Measurements from ENCODE around the gene NCAM1. TPM values are rescaled to one million over a fixed set of nuclear protein-coding genes. Genes with fewer than 3 reads are reported as not detected.
A peak's percentile ranks its signal among the peaks of the same experiment; 100 is the strongest.

The NCAM1 gene
- total and polyA plus RNA-seq, 8 donors: 1.7 to 45.0 (median 37.6) TPM

GRCh38 chr11:113148076-113148475 lies 186.9 kb downstream of the NCAM1 start:
- no peak overlapping the region for H3K4me3 ChIP-seq
- intact Hi-C loops (cut with DNase I): no loop called here
- H3K27me3 ChIP-seq: no peaks in the 10 kb centered on the region
- no peaks in the 10 kb centered on the region for H3K9me3 ChIP-seq
- ATAC-seq (no peak), DNase-seq (no peak)
- H3K4me1 ChIP-seq: no peaks in the 10 kb centered on the region
- no peaks in the 10 kb centered on the region for H3K36me3 ChIP-seq
- H3K27ac ChIP-seq: no peak overlapping the region
- TF ChIP-seq, protein P1, sequence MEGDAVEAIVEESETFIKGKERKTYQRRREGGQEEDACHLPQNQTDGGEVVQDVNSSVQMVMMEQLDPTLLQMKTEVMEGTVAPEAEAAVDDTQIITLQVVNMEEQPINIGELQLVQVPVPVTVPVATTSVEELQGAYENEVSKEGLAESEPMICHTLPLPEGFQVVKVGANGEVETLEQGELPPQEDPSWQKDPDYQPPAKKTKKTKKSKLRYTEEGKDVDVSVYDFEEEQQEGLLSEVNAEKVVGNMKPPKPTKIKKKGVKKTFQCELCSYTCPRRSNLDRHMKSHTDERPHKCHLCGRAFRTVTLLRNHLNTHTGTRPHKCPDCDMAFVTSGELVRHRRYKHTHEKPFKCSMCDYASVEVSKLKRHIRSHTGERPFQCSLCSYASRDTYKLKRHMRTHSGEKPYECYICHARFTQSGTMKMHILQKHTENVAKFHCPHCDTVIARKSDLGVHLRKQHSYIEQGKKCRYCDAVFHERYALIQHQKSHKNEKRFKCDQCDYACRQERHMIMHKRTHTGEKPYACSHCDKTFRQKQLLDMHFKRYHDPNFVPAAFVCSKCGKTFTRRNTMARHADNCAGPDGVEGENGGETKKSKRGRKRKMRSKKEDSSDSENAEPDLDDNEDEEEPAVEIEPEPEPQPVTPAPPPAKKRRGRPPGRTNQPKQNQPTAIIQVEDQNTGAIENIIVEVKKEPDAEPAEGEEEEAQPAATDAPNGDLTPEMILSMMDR (IDR thresholded peaks at IDR 0.05): no peak

DNA sequence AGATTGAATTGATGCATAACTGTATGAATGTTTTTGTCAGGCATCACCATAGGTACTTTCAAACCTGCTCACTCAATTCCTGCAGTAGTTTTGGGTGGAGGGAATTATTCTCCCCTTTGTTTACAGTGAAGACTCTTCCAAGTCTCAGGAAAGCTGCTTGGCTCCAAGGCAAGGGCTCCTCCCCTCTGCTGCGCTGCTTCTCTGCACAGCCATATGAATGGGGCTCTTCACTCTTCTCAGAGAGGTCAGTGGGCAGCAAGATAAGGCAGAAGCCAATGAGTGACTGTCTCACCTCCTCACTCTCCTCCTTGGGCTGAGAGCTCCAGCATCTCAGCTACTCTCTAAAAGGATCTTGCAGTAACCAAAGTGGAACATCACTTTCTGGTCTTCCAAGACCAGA lies 187.4 kb downstream of the NCAM1 start:
- no peak for DNase-seq

GRCh38 chr11:113151521-113151920 lies 190.3 kb downstream of the NCAM1 start:
- TF ChIP-seq, protein P1 (IDR thresholded peaks at IDR 0.05): no peak
- Histone ChIP-seq H3K4me3 (no peak overlapping the region), H3K4me1 (no peaks in the 10 kb centered on the region), H3K36me3 (no peaks in the 10 kb centered on the region), H3K27ac (no peak overlapping the region), H3K27me3 (no peaks in the 10 kb centered on the region), H3K9me3 (no peaks in the 10 kb centered on the region)
- intact Hi-C loops (cut with DNase I): no loop called here
- ATAC-seq (no peak), DNase-seq (no peak)

More for the DNA sequence above, 187.4 kb downstream of the NCAM1 start:
- Histone ChIP-seq H3K4me1 (no peaks in the 10 kb centered on the region), H3K4me3 (no peak overlapping the region), H3K27ac (no peak overlapping the region), H3K9me3 (no peaks in the 10 kb centered on the region), H3K27me3 (no peaks in the 10 kb centered on the region), H3K36me3 (no peaks in the 10 kb centered on the region)
- TF ChIP-seq, protein P1 (IDR thresholded peaks at IDR 0.05): no peak
- ATAC-seq: no peak
- intact Hi-C loops (cut with DNase I): no loop called here

DNA sequence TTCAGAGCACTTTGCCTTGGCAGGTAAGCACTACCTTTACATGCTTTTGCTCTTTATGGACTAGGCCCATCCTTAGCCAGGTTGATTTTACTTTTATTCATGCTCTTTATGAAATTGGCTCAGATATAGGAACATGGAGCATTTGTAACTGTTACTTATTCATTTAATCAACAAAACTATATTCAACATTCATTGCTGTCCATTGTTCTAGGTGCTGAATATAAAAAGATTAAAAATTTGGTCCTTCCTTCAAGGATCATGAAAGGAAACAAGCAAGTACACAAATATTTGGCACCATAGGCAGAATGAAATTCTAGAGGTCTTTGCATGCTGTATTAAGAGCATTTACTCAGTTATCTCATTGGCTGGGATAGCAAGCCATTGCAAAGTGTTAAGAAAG lies 191.3 kb downstream of the NCAM1 start:
- intact Hi-C loops (cut with DNase I): no loop called here

DNA sequence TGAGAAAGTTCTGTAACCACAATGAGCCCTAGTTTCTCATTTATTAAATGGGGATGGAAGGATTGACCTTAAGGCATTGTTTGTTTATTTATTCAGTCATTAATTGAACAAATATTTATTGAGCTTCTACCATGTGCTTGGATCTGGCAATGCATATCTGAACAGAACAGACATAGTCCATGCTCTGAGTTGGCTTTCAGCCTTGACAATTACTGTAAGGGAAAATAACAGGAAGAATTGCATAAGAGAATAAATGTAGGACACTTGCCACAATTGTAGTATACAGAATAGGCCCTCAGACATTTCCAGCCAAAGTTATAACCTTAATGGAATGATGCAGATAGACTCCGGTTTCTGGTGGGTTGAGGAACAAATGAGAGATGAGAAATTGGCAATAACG lies 192.6 kb downstream of the NCAM1 start:
- DNase-seq: peak in 1 of 4 donors; percentile 76
- H3K27ac ChIP-seq: no peak overlapping the region
- intact Hi-C loops (cut with DNase I): no loop called here
- H3K27me3 ChIP-seq: no peaks in the 10 kb centered on the region
- no peaks in the 10 kb centered on the region for H3K36me3 ChIP-seq
- no peak overlapping the region for H3K4me3 ChIP-seq
- TF ChIP-seq, protein P1 (IDR thresholded peaks at IDR 0.05): no peak
- H3K9me3 ChIP-seq: no peaks in the 10 kb centered on the region
- ATAC-seq: peak; percentile 23
- H3K4me1 ChIP-seq: no peaks in the 10 kb centered on the region

More for the DNA sequence above, 191.3 kb downstream of the NCAM1 start:
- Histone ChIP-seq H3K27ac (no peak overlapping the region), H3K9me3 (no peaks in the 10 kb centered on the region), H3K4me3 (no peak overlapping the region), H3K4me1 (no peaks in the 10 kb centered on the region), H3K27me3 (no peaks in the 10 kb centered on the region), H3K36me3 (no peaks in the 10 kb centered on the region)
- ATAC-seq (no peak), DNase-seq (no peak)
- TF ChIP-seq, protein P1 (IDR thresholded peaks at IDR 0.05): no peak
